ENCODE results near the gene MED19. TPM values are rescaled to one million over a fixed set of nuclear protein-coding genes. Genes with fewer than 3 reads are reported as not detected.

Gene MED19
- total RNA-seq, 4 donors from 2014 or later: 7.6 to 18.9 (median 10.1) TPM

DNA sequence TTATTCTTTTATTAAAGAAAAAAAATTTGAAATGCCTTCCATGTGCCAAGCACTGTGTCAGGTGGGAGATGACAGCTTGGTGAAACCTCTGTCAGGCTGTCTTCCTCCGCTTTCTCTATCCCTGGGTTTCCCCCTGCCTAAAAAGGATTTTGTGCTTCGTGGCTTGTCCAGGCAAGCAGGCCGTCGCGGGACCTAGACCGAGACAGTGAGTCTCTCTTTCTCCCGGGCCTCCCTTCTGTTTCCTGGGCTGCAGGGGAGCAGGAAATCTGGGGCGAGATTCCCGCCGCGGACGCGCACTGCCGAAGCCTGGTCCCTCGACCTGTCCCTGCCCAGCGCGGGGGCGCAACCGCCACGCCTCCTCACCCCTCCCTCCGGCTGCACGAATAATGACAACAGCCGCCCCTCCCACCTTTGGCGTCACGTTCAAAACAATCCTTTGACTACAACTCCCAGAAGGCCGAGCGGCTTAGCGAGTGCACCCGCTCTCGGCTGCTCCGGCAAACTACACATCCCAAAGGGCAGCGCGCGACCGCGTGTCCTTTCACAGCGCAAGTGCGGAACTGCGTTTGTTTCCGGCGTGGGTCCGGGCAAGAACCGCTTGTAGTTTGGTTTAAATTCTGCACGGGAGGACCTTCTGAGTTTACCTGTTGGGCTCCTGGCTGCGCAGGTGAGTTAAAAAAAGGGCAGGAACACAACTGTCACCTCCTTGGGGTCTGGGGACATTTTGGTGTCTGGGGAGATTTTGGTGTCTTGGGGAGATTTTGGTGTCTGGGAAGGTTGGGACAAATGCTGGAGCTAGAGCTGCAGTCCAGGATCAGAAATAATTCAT, 54.6 kb downstream of the MED19 start, which contains the start of gene CLP1:
Gene CLP1, plus strand, starts transcription at position 569 of the 829 bp plus-strand sequence. CDS start 1,715 bp downstream, outside the sequence.
- no peak for TF ChIP-seq CTCF (IDR thresholded peaks at IDR 0.05; ENCODE audit: low read depth)

- no peak for TF ChIP-seq CTCF (IDR thresholded peaks at IDR 0.05; ENCODE audit: low read depth)
These were observed 55.2 kb downstream of the MED19 start for GRCh38 chr11:57656885-57657193.

Small RNAs within 50 kb of the gene (small RNA-seq; reads per million reads assigned to genes)
- gene TMX2-CTNND1: not detected

Other genes starting within 250 kb of the MED19 start
- 10 to 100 TPM in 3 of 4 donors, 1 to 10 TPM in 1; 9.8 to 25.1 (median 18.3) TPM for gene SLC43A1, start 196.5 kb downstream of the MED19 start, total RNA-seq
- 10 to 100 TPM; 34.4 to 47.6 (median 36.7) TPM for gene TIMM10, start 181.5 kb downstream of the MED19 start, total RNA-seq
- gene SMTNL1, start 174.6 kb downstream of the MED19 start, total RNA-seq: not detected
- gene UBE2L6, start 144.5 kb downstream of the MED19 start, total RNA-seq: 10 to 100 TPM; 21.8 to 60.7 (median 33.6) TPM
- 100 to 1,000 TPM; 318 to 653 (median 616) TPM for gene SERPING1, start 114.5 kb downstream of the MED19 start, total RNA-seq
- gene YPEL4, start 62.3 kb downstream of the MED19 start, total RNA-seq: 1 to 10 TPM in 2 of 4 donors, under 1 TPM in 2; 0.33 to 4.1 (median 2.2) TPM
- gene CLP1, start 54.5 kb downstream of the MED19 start, total RNA-seq: 10 to 100 TPM in 2 of 4 donors, 1 to 10 TPM in 2; 5.7 to 11.5 (median 10.0) TPM
- gene ZDHHC5, start 44.1 kb downstream of the MED19 start, total RNA-seq: 10 to 100 TPM; 28.0 to 49.9 (median 33.4) TPM
- gene TMX2, start 378 bp upstream of the MED19 start, total RNA-seq: 10 to 100 TPM; 32.8 to 72.7 (median 34.1) TPM
- 100 to 1,000 TPM in 3 of 4 donors, 10 to 100 TPM in 1; 72.2 to 129 (median 116) TPM for gene SELENOH, start 29.3 kb upstream of the MED19 start, total RNA-seq
- not detected for gene BTBD18, start 39.6 kb upstream of the MED19 start, total RNA-seq
- gene CTNND1, start 49.6 kb upstream of the MED19 start, total RNA-seq: 100 to 1,000 TPM in 2 of 4 donors, 10 to 100 TPM in 2; 75.6 to 134 (median 93.3) TPM